CD14-positive monocyte (primary cell): ENCODE data around the gene PNLIPRP2. TPM values are rescaled to one million over a fixed set of nuclear protein-coding genes. Genes with fewer than 3 reads are reported as not detected.

Experiments used
- DNase-seq, 3 donors: peaks; one replicate each; pipeline ENCODE4 v3.0.0-alpha.2; 2011 to 2022
- H2AFZ ChIP-seq: 2 replicates; pipeline ENCODE4 v1.6.0; 2012; ENCODE audit warnings: mild to moderate bottlenecking, low read depth, low read length, inconsistent platforms; ENCODE audit not compliant: insufficient read depth, poor library complexity, severe bottlenecking
- H3K27ac ChIP-seq, 2 donors: 1 replicate in 1 of 2; 2 replicates in 1 of 2; pipeline ENCODE4 v1.5.1; 2012 to 2013; ENCODE audit warnings: low read length in 2 of 2, control low read depth in 1 of 2, inconsistent platforms in 1 of 2, low read depth in 1 of 2, mild to moderate bottlenecking in 1 of 2
- H3K27me3 ChIP-seq, 2 donors: one replicate each; pipeline versions ENCODE4 v1.6.0 to v1.6.1; 2011 to 2013; ENCODE audit warnings: low read length in 2 of 2; ENCODE audit not compliant: control insufficient read depth in 2 of 2, insufficient read depth in 2 of 2
- H3K36me3 ChIP-seq, 2 donors: replicated peaks in 1 of 2; 1 replicate in 1 of 2; 2 replicates in 1 of 2; pipeline versions ENCODE4 v1.5.1 to v1.6.1; 2012 to 2013; ENCODE audit warnings: low read length in 2 of 2, control low read depth in 1 of 2, inconsistent platforms in 1 of 2, mild to moderate bottlenecking in 1 of 2; ENCODE audit not compliant: insufficient read depth in 2 of 2, control insufficient read depth in 1 of 2
- H3K4me1 ChIP-seq, 2 donors: 1 replicate in 1 of 2; 2 replicates in 1 of 2; pipeline versions ENCODE4 v1.5.1 to v1.6.1; 2012 to 2013; ENCODE audit warnings: low read length in 2 of 2, control low read depth in 1 of 2, inconsistent platforms in 1 of 2, mild to moderate bottlenecking in 1 of 2, moderate library complexity in 1 of 2; ENCODE audit not compliant: insufficient read depth in 2 of 2, control insufficient read depth in 1 of 2
- H3K4me2 ChIP-seq: replicated peaks from 2 replicates; pipeline ENCODE3; 2012; ENCODE audit warnings: low read length, moderate library complexity, mild to moderate bottlenecking; ENCODE audit not compliant: poor library complexity, severe bottlenecking; ENCODE audit errors: extremely low read depth
- H3K4me3 ChIP-seq, 3 experiments: fragments of 200-600 bp in 1 of 3; sonication (generic) in 1 of 3; replicated peaks in 1 of 3; 1 replicate in 2 of 3; 2 replicates in 1 of 3; pipeline ENCODE4 v1.5.1; 2011 to 2013; ENCODE audit warnings: low read length in 3 of 3, mild to moderate bottlenecking in 3 of 3, control low read depth in 2 of 3, low read depth in 2 of 3, inconsistent platforms in 1 of 3, moderate library complexity in 1 of 3
- H3K79me2 ChIP-seq: 2 replicates; pipeline ENCODE4 v1.6.0; 2012; ENCODE audit warnings: mild to moderate bottlenecking, control low read depth, inconsistent platforms, low read length, moderate library complexity; ENCODE audit not compliant: insufficient read depth
- H3K9ac ChIP-seq: 2 replicates; pipeline ENCODE4 v1.6.0; 2017; ENCODE audit warnings: low read length, mild to moderate bottlenecking; ENCODE audit not compliant: insufficient read depth, poor library complexity, severe bottlenecking
- H3K9me3 ChIP-seq, 2 donors: replicated peaks in 1 of 2; 1 replicate in 1 of 2; 2 replicates in 1 of 2; pipeline versions ENCODE4 v1.5.1 to v1.6.1; 2012 to 2013; ENCODE audit warnings: low read length in 2 of 2, control low read depth in 1 of 2; ENCODE audit not compliant: control insufficient read depth in 1 of 2, insufficient read depth in 1 of 2
- H4K20me1 ChIP-seq: 2 replicates; pipeline ENCODE4 v1.6.0; 2012; ENCODE audit warnings: mild to moderate bottlenecking, low read length, control low read depth, moderate library complexity; ENCODE audit not compliant: insufficient read depth
- H3K27ac Mint-ChIP-seq, 7 donors: one replicate each; pipeline ENCODE4 v1.8.0; 2020; ENCODE audit warnings: mild to moderate bottlenecking in 7 of 7, mixed read lengths in 7 of 7, moderate library complexity in 6 of 7, inconsistent platforms in 2 of 7
- H3K27me3 Mint-ChIP-seq, 3 donors: one replicate each; pipeline ENCODE4 v1.8.0; 2021 to 2022; ENCODE audit warnings: low read depth in 3 of 3, mild to moderate bottlenecking in 3 of 3, mixed read lengths in 3 of 3, moderate library complexity in 3 of 3, inconsistent platforms in 1 of 3
- H3K36me3 Mint-ChIP-seq, 2 donors: one replicate each; pipeline ENCODE4 v1.8.0; 2020; ENCODE audit warnings: mixed read lengths in 2 of 2, inconsistent platforms in 1 of 2, mild to moderate bottlenecking in 1 of 2
- H3K4me1 Mint-ChIP-seq: one replicate; pipeline ENCODE4 v1.8.0; 2020; ENCODE audit warnings: mild to moderate bottlenecking, mixed read lengths
- H3K4me3 Mint-ChIP-seq, 2 donors: one replicate each; pipeline ENCODE4 v1.8.0; 2020; ENCODE audit warnings: mild to moderate bottlenecking in 2 of 2, mixed read lengths in 2 of 2, moderate library complexity in 1 of 2
- H3K9me3 Mint-ChIP-seq, 7 donors: one replicate each; pipeline ENCODE4 v1.8.0; 2020 to 2022; ENCODE audit warnings: mixed read lengths in 7 of 7, mild to moderate bottlenecking in 6 of 7, moderate library complexity in 6 of 7, inconsistent platforms in 2 of 7
- WGBS: methylation state at CpG from one replicate; pipeline ENCODE4 v1.1.5; 2013; ENCODE audit warnings: missing lambda C conversion rate; ENCODE audit not compliant: insufficient coverage; 5-methylcytosine and 5-hydroxymethylcytosine counted together
- intact Hi-C, 2 donors: fragments of 100-400 bp; cut with micrococcal nuclease; formaldehyde crosslinking; loops; one replicate each; pipeline versions ENCODE4 v1.15.0 to v1.15.1; 2023
- polyA plus RNA-seq, 3 donors: library from polyadenylated mRNA; depleted of rRNA in 1 of 3; unstranded in 2 of 3; stranded (reverse) in 1 of 3; fragments of 300-500 nt in 2 of 3; fragments of >200 nt in 1 of 3; fragmentation: Illumina TruSeq in 2 of 3; gene quantifications; 1 replicate in 2 of 3; 2 replicates in 1 of 3; pipeline ENCODE4 v1.2.3, GENCODE V29; 2012 to 2021
- TF ChIP-seq, protein P1 (sequence below): fragments of 200-600 bp; IDR thresholded peaks from one replicate; pipeline ENCODE4 v1.8.0; 2022; ENCODE audit warnings: antibody characterized with exemption, mild to moderate bottlenecking

PNLIPRP2 gene
- polyA plus RNA-seq, 3 donors: not detected

DNA sequence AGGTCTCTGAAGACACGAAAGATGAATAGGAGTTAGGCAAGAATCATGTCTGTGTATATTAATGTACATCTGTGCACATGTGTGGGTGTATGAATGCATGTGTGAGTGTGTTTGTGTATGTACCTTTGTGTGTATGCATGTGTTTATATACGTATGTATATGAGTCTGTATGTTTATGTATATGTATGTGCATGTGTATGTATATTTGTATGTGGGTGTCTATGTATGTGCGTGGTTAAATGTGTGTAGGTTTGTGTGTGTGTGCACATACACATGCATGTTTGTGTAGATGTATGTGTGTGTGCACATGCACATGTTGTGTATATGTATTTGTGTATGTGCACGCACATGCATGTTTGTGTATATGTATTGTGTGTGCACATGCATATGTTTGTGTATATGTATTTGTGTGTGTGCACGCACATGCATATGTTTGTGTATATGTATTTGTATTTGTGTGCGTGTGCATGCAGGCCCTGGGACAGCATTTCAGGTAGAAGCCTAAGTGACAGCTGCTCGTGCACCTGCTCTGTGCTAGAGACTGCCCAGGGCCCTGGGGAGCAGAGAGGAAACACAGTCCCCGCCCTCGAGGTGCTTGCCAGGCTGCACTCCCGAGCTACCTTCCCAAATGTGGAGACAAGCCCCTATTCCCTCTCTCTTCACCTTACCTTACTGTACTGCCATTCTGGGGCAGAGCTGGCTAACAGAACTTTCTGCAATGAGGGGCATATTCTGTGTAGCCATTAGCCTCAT is 17.9 kb upstream of the PNLIPRP2 start:
- H3K79me2 ChIP-seq: no peaks in the 10 kb centered on the region
- Mint-ChIP-seq H3K4me1 (no peaks in the 10 kb centered on the region), H3K9me3 (no peaks in the 10 kb centered on the region), H3K27me3 (peaks cover 4 to 7% (median 6%) of the 10 kb centered on the region in 3 donors), H3K36me3 (no peaks in the 10 kb centered on the region), H3K4me3 (no peak overlapping the region), H3K27ac (no peak overlapping the region)
- H3K4me1 ChIP-seq: no peaks in the 10 kb centered on the region
- no peaks in the 10 kb centered on the region for H3K36me3 ChIP-seq
- no peak overlapping the region for H2AFZ ChIP-seq
- intact Hi-C loops: no loop called here
- no peak overlapping the region for H3K9ac ChIP-seq
- WGBS: 93% methylated on average over 10 of the region's 10 CpGs
- no peak overlapping the region for H3K27ac ChIP-seq
- DNase-seq: no peak
- H4K20me1 ChIP-seq: no peaks in the 10 kb centered on the region
- H3K4me3 ChIP-seq: no peak overlapping the region
- H3K4me2 ChIP-seq: no peak overlapping the region
- no peaks in the 10 kb centered on the region for H3K27me3 ChIP-seq
- H3K9me3 ChIP-seq: no peaks in the 10 kb centered on the region
- TF ChIP-seq, protein P1, sequence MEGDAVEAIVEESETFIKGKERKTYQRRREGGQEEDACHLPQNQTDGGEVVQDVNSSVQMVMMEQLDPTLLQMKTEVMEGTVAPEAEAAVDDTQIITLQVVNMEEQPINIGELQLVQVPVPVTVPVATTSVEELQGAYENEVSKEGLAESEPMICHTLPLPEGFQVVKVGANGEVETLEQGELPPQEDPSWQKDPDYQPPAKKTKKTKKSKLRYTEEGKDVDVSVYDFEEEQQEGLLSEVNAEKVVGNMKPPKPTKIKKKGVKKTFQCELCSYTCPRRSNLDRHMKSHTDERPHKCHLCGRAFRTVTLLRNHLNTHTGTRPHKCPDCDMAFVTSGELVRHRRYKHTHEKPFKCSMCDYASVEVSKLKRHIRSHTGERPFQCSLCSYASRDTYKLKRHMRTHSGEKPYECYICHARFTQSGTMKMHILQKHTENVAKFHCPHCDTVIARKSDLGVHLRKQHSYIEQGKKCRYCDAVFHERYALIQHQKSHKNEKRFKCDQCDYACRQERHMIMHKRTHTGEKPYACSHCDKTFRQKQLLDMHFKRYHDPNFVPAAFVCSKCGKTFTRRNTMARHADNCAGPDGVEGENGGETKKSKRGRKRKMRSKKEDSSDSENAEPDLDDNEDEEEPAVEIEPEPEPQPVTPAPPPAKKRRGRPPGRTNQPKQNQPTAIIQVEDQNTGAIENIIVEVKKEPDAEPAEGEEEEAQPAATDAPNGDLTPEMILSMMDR: no peak

DNA sequence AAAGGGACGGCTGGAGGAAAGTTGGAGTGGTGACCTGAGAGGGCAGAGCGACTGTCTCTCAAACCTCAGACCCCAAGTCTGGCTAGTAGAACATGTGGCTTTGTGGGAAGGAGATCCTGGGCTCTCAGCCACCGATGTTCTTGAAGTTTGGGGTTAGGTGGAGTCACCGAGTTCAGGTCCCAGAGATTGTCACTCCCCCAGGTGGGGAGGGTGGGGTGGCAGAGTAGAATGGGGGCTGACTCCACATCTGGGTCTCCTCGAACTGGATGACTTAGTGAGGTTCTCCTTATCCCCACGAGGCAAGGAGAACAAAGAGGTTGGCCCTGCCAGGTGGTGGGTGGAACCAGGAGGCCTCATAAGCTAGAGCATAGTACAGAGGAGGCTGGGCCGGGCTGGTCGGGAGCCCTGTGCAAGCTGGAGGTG is 14.7 kb upstream of the PNLIPRP2 start:
- no peaks in the 10 kb centered on the region for H3K36me3 ChIP-seq
- H3K4me2 ChIP-seq: no peak overlapping the region
- no peak overlapping the region for H2AFZ ChIP-seq
- H3K4me3 ChIP-seq: no peak overlapping the region
- H3K9me3 Mint-ChIP-seq: peaks cover 3 to 17% (median 9%) of the 10 kb centered on the region in 7 donors
- H3K27me3 Mint-ChIP-seq: peaks cover 22 to 33% (median 32%) of the 10 kb centered on the region in 3 donors
- no peaks in the 10 kb centered on the region for H3K4me1 ChIP-seq
- intact Hi-C loops: no loop called here
- H3K27ac ChIP-seq: no peak overlapping the region
- no peaks in the 10 kb centered on the region for H3K36me3 Mint-ChIP-seq
- no peak for DNase-seq
- no peaks in the 10 kb centered on the region for H3K79me2 ChIP-seq
- 0% methylated on average over 1 of the region's 8 CpGs for WGBS
- H3K9me3 ChIP-seq: peaks cover 0 to 6% of the 10 kb centered on the region in 2 donors
- H3K9ac ChIP-seq: no peak overlapping the region
- TF ChIP-seq, protein P1: no peak
- H3K27me3 ChIP-seq: peaks cover 0 to 26% of the 10 kb centered on the region in 2 donors
- H3K27ac Mint-ChIP-seq: no peak overlapping the region
- H3K4me3 Mint-ChIP-seq: no peak overlapping the region
- no peaks in the 10 kb centered on the region for H4K20me1 ChIP-seq
- no peaks in the 10 kb centered on the region for H3K4me1 Mint-ChIP-seq
